ENCODE measurements around the gene TRABD2B. TPM values are rescaled to one million over a fixed set of nuclear protein-coding genes. Genes with fewer than 3 reads are reported as not detected.

Gene TRABD2B
- total RNA-seq, 2 donors from 2014 or later, result 2.6 to 4.3 TPM

- Histone ChIP-seq H3K9me3 (no peaks in the 10 kb centered on the region), H3K27ac (no peak overlapping the region), H3K4me3 (no peak overlapping the region), H3K27me3 (no peaks in the 10 kb centered on the region), H3K36me3 (replicated peaks in 1 of 2; ENCODE audit: insufficient read depth in 1 of 2, low read depth in 2 of 2) (no peaks in the 10 kb centered on the region), H3K4me1 (no peaks in the 10 kb centered on the region)
- TF ChIP-seq, protein P1, sequence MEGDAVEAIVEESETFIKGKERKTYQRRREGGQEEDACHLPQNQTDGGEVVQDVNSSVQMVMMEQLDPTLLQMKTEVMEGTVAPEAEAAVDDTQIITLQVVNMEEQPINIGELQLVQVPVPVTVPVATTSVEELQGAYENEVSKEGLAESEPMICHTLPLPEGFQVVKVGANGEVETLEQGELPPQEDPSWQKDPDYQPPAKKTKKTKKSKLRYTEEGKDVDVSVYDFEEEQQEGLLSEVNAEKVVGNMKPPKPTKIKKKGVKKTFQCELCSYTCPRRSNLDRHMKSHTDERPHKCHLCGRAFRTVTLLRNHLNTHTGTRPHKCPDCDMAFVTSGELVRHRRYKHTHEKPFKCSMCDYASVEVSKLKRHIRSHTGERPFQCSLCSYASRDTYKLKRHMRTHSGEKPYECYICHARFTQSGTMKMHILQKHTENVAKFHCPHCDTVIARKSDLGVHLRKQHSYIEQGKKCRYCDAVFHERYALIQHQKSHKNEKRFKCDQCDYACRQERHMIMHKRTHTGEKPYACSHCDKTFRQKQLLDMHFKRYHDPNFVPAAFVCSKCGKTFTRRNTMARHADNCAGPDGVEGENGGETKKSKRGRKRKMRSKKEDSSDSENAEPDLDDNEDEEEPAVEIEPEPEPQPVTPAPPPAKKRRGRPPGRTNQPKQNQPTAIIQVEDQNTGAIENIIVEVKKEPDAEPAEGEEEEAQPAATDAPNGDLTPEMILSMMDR (IDR thresholded peaks at IDR 0.05), result no peak
- TF ChIP-seq POLR2A (IDR thresholded peaks at IDR 0.05), result no peak
- WGBS, 2 donors, result 69% methylated on average over 6 of the region's 6 CpGs
- ATAC-seq, result no peak
- no peak for DNase-seq
- intact Hi-C loops (cut with DNase I), result no loop called here
Observed at GRCh38 chr1:47784497-47784822, 212.7 kb downstream of the TRABD2B start.

DNA sequence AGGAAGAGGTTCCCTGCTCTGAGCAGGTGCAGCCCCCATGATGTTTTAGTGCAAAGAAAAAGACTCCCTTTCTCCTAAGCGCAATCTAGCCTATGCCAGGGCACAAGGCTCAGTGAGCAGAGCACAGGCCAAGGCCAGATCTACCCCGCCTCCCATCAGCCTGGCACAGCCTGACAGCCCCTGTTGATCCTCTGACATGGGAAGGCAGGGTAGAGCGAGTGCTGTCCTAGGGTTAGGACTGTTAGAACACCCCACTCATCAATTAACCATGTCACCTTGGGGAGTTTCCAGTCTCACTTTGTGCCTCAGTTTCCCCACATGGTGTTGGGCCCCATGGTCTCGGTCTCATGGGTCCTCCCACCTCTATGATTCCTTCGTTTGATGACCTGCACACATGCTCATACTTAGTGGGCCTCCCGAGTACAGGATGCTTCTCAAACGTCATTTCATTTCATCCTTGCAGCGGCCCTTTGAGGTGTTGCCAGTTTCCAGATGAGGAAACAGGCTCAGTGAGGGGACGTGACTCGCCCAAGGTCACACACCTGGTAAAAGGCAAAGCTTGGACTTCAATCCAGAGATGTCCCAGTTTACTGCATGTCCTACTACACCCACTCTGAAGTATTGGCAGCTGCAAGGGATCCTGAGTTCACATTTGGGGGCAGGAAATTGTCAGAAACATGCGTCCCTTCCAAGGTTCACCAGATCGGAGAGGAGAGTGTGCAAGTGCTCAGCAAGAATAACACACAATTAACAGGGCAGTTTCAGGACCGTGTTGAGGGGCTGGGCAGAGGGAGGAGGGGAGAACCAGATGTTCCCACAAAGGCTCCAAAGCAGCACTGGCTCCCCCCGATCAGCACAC is 213.3 kb downstream of the TRABD2B start:
- Histone ChIP-seq H3K27me3 (no peaks in the 10 kb centered on the region), H3K4me1 (no peaks in the 10 kb centered on the region), H3K9me3 (no peaks in the 10 kb centered on the region), H3K36me3 (replicated peaks in 1 of 2; ENCODE audit: insufficient read depth in 1 of 2, low read depth in 2 of 2) (no peaks in the 10 kb centered on the region), H3K4me3 (no peak overlapping the region), H3K27ac (no peak overlapping the region)
- 55 to 65% methylated on average over 13 to 14 of the region's 14 CpGs for WGBS, 2 donors
- no peak for TF ChIP-seq POLR2A (IDR thresholded peaks at IDR 0.05)
- DNase-seq, result no peak
- no peak for ATAC-seq
- intact Hi-C loops (cut with DNase I), result no loop called here

GRCh38 chr1:47782414-47783166 is 214.6 kb downstream of the TRABD2B start:
- 61 to 73% methylated on average over 8 to 9 of the region's 9 CpGs for WGBS, 2 donors
- no peak overlapping the region for H3K4me3 ChIP-seq
- no peaks in the 10 kb centered on the region for H3K36me3 ChIP-seq (replicated peaks in 1 of 2; ENCODE audit: insufficient read depth in 1 of 2, low read depth in 2 of 2)
- intact Hi-C loops (cut with DNase I), result no loop called here
- no peaks in the 10 kb centered on the region for H3K27me3 ChIP-seq
- H3K27ac ChIP-seq, result no peak overlapping the region
- no peak for ATAC-seq
- no peak for DNase-seq
- TF ChIP-seq POLR2A (IDR thresholded peaks at IDR 0.05), result no peak
- TF ChIP-seq, protein P1 (IDR thresholded peaks at IDR 0.05), result no peak
- no peaks in the 10 kb centered on the region for H3K4me1 ChIP-seq
- H3K9me3 ChIP-seq, result no peaks in the 10 kb centered on the region

DNA sequence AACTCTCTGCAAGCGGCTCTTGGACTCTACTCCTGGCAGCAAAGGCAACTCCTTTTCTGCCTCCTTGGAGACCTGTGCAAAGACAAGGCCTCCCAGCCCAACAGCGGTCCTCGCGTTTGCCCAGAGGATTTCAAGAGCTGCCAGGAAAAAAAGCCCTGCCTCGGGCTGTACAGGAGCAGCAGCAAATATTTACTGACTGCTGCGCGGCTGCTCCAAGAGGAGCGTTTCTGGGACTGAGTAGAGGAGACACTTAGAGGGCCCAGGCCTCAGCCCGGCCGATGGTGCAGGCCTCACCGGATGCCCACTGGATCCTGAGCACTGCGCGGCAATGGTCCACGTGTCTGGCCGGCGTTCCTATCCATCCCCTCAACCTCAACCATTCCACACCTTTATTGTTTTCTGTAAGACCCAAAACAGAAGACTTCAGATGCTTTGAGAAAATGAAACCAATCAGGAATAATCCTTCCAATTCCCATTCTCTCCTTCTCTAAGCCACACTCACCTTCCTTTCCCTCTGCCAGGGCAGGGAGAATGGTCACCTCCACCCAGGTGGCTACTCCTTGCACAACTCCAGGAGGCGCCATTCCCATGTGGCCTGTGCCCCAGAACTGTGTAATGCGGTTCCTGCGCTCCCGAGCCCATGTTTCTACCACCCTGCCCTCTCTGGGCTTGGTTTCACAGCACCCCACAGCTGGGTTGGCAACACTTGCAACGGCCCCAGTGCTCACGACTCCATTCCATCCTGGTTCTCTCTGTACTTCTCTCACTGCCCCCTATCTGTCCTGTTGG is 215.8 kb downstream of the TRABD2B start:
- Histone ChIP-seq H3K4me3 (no peak overlapping the region), H3K36me3 (replicated peaks in 1 of 2; ENCODE audit: insufficient read depth in 1 of 2, low read depth in 2 of 2) (no peaks in the 10 kb centered on the region), H3K9me3 (no peaks in the 10 kb centered on the region), H3K27me3 (no peaks in the 10 kb centered on the region), H3K4me1 (no peaks in the 10 kb centered on the region), H3K27ac (no peak overlapping the region)
- TF ChIP-seq, protein P1 (IDR thresholded peaks at IDR 0.05), result no peak
- no peak for TF ChIP-seq POLR2A (IDR thresholded peaks at IDR 0.05)
- ATAC-seq (no peak), DNase-seq (no peak)
- 77 to 88% methylated on average over 18 to 22 of the region's 22 CpGs for WGBS, 2 donors
- intact Hi-C loops (cut with DNase I), result no loop called here

- DNase-seq (no peak), ATAC-seq (no peak)
- H3K4me1 ChIP-seq, result no peaks in the 10 kb centered on the region
- intact Hi-C loops (cut with DNase I), result no loop called here
- TF ChIP-seq, protein P1 (IDR thresholded peaks at IDR 0.05), result no peak
- no peak for TF ChIP-seq POLR2A (IDR thresholded peaks at IDR 0.05)
- H3K27ac ChIP-seq, result no peak overlapping the region
- no peak overlapping the region for H3K4me3 ChIP-seq
- no peaks in the 10 kb centered on the region for H3K9me3 ChIP-seq
- 78 to 87% methylated on average over 8 of the region's 8 CpGs for WGBS, 2 donors
- no peaks in the 10 kb centered on the region for H3K36me3 ChIP-seq (replicated peaks in 1 of 2; ENCODE audit: insufficient read depth in 1 of 2, low read depth in 2 of 2)
- no peaks in the 10 kb centered on the region for H3K27me3 ChIP-seq
Observed at GRCh38 chr1:47780469-47780995, 216.7 kb downstream of the TRABD2B start.

Measured in body of pancreas (tissue), 4 donors.